ENCODE data around the gene MESP2.
A peak's percentile ranks its signal among the peaks of the same experiment; 100 is the strongest.

The MESP2 gene

DNA sequence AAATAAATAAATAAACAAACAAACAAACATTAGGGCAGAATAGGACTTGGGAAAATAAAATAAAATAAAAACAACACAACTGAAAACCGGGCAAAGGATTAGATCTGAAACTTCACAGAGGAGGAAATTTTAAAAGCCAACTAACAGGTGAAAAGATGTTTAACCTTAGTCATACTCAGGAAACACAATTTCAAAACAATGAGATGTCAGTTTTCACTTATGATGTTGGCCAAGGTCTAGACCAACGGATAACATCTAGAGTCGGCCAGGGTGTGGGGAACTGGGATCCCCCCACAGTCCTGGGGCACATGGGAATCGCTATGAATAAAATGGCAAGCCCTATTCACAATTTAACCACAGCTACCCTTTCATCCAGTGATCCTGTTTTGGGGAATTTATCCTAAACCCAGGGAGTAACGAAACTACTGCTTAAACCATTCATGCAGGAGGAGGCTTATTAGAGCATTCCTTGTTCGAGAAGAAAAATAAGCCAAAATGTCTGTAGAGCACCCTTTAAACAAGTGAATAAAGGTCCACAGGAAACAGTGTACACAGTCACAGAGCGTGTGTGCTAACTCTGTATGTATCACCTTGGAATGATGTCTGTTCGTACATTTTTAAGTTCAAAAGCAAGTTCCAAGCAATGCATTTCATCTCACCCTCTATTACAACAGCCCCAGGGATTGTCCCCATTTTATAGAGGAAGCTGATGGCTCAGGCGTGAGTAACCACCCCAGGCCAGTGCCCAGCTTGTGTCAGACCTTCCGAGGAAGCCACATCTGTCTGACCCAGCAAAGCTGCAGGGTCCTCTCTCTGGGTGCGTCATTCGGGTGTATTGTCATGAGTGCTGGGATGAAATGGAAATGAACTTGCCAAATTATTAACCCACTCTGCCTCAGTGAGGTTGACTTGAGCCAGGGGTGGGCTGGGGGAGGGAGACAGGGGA lies 44.8 kb downstream of the MESP2 start:
- DNase-seq (ENCODE audit: low read depth): peak; percentile 83

DNA sequence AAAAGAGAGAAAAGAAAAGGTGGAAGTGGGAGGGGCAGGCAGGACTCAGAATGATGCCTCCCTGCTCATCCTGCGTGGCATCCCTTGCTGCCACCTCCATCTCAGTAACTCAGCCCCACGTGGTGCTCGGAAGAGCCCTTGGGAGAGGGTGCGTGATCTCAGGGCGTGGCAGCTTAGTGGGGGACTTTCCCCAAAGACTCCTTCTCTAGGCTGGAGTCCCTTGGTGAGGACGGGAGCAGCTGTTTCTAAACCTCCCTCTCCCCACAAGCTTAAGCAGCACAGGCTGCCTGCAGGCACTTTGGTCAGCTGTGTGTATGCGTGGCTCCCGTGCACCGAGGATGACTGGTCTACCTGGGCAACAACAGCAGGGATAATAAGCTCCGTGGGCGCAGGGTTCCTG lies 45.9 kb downstream of the MESP2 start:
- no peak for DNase-seq (ENCODE audit: low read depth)

DNA sequence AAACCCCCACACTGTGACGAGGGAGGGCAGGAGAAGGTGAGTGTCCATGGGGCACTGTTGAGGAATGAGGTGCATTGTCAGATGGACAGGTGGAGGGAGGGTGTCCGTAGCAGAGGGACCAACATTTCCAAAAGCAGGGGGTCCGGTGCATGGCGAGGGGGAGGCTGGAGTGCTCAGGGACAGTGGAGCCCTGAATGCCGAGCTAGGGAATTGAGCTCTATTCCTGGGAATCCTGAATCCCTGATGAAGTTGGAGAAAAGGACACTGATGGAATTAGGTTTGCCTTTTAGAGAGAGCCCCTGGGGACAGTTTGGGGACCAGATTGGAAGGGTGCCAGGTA lies 46.4 kb downstream of the MESP2 start:
- DNase-seq (ENCODE audit: low read depth): no peak

DNA sequence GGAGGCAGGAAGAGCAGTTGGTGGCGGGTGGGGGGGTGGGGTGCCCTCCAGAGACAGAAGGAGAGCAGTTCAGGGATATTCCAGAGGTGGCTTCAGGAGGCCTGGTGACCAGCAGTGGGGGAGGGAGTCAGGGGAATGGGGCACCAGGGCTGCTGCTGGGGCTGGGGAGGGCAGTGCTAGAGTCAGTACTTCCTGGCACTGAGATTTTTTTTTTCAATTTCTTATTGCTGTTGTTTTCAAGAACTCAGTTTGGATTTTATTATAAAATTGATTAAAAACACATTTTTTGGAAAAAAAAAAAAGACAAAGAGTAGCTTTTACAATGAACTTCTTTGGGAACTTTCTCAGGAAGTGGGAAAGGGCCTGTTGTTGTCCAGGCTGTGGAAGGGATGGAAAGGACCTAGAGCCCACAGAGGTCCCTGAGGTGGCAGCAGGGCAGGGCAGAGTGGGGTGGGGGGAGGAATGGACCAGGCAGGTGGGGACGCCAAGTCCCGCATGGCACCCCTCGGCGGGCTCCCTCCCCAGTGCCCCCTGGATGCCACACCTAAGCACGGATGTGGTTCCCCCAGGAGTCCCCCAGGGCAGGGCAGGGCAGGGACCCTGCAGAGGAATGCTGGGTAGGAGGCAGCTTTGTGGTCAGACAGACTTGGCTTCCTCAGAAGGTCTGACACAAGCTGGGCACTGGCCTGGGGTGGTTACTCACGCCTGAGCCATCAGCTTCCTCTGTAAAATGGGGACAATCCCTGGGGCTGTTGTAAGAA lies 47.0 kb downstream of the MESP2 start:
- no peak for DNase-seq (ENCODE audit: low read depth)

DNA sequence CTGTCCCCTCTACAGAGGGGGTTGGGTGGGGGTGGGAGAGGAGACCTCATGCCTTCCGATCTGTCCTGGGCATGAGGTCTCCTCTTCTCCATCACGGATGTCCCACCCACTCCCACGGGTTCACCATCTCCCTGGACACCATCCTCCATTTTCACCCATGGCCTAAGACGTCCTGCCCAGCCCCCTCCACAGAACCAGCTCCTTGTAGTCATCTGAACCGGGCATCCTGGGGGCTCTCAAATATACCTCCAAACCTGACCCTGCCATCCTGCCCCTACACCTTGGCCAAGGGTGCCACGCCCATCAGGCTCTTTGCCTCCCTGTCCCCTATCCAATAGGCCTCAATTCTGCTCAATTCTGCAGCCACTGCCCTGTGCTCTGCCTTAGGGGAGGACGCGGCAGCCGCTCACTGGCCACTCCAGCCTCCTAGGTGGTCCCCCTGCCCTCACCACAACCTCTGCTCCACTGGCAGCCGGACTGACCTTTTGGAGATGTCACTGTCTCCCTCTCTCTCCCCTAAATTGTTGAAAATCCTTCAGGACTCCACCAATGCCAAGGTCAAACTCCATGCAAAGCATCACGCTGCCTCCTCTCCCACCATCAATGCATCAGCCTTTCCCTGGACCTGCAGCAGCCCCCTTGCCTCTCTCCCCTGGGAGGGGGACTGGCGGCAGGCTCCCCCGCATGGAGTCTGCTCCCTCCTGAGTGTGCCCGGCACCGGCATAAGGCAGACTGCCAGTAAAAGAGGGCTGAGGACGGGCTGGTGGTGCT lies 47.9 kb downstream of the MESP2 start:
- no peak for DNase-seq (ENCODE audit: low read depth)

DNA sequence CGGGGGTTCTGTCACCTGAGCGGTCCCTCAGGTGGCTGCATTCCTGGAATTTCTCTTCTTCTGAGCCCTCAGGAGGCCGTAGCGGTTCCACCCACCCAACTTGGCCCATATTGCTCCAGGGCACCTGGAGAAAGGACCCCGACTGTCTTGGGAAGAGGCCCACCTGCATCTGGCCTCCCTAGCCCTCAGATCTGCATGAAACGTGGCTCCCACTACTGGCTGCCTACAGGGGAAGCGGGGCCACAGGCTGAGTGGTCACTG lies 48.4 kb downstream of the MESP2 start:
- DNase-seq (ENCODE audit: low read depth): no peak

DNA sequence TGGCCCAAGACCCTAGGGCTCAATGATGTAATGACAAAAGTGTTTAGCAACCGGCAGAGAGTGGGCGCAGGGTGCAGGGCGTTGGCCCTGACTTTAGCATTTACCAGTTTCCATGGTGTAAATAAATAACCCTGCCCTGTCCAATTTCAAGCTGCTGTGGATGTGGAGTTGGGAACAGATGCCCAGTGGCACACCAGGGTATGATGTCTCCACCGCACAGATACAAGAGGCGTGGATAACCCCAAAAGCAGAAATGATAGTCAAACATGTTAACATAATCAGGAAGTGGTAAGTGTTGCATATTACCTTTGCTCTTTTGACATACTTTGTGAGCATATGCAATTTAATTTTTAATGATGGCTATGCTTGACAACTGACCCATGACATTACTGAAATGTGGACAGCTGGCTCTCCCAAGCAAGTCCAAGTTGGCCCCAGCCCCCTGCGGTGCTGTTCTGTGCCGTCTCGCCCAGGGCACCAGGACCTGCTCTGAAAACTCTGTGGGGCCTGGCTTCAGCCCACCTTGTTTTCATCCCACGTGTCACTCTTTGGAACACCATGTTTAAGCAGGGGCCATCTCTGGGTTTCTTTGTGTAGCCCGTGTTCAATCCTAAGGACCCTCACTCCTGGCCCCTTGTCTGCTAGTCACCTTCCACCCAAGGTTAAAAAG lies 49.3 kb downstream of the MESP2 start:
- no peak for DNase-seq (ENCODE audit: low read depth)

DNA sequence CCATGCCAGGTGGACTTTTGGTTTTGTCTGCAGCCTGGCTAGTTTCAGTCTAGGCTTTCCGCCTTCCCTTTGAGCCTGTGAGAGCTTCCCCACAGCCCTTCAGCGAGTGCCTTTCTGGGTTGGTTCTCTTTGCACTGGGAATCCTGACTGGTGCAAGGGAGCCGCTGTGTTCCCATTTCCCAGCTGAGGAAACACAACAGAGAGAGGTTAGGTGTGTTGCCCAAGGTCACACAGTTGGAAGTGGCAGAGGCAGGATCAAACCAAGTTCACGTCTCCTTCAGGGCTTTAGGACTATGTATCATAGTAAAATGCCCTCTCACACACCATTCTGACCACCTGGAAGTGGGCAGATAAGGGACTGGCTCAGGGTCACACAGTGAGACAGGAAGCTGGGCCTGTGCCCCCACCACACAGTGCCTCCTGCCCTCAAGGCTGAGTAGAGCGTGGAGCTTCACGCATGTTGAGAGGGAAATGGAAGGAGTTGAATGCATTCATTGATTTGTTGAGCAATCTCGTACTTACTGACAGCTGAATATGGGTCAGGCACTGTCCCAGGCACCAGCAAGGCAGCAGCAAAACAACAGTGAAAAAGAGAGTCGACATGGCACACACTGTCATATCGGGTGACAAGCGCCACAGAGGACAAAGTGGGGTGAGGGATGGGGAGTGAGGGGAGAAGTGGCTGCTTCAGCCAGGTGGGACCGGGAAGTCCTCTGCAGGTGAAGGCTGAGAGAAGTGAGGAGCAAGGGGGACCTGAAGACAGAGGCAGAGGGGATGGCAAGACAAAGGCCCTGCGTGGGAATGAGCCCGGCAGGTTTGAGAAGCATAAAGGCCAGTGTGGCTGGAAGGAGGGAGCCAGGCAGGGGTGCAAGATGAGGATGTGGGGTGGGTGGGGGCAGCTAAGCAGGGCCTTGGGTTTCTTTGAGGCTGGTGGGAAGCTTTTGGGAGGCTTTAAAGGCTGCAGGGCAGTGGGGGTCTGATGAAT lies 50.8 kb downstream of the MESP2 start:
- no peak for DNase-seq (ENCODE audit: low read depth)

DNA sequence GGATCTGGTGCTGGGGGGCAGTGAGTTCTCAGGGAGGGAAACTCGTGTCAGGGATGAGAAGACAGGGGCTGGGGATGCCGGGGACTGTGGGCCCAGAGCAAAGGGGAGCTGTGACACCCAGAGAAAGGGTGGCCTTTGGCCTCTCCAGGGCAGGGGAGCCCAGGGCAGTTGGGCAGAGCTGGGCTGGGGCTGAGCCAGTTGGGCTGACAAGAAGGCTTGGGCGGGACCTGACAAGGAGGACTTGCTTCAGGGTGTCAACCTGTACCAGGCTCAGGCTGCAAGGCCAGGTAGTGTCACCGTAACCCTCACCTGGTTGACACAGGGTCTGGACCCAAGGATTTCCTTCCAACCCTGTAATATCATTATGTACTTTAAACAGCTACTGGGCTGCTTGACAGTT lies 51.7 kb downstream of the MESP2 start:
- no peak for DNase-seq (ENCODE audit: low read depth)

Measured in HS-5 (cell line).